GM19438 (cell line): ENCODE data around the gene P2RY2.
"Not testable (repeated sequence)": the region's sequence is repeated elsewhere in the genome, so short reads cannot be mapped to it uniquely, and the experiment has no call there.

Experiments
- ATAC-seq: cut with Tn5 transposase; IDR thresholded peaks from one replicate; pipeline ENCODE4 v1.9.1; 2021; ENCODE audit warnings: low read depth; ENCODE audit not compliant: unreplicated experiment

P2RY2 gene

GRCh38 chr11:73226297-73227006 is 8.4 kb downstream of the P2RY2 start:
- no peak for ATAC-seq

GRCh38 chr11:73227571-73228211 is 9.6 kb downstream of the P2RY2 start:
- no peak for ATAC-seq

- no peak for ATAC-seq
These were observed 10.4 kb downstream of the P2RY2 start for GRCh38 chr11:73228268-73229134.

- ATAC-seq, result no peak
These were observed 11.3 kb downstream of the P2RY2 start for GRCh38 chr11:73229321-73229895.

GRCh38 chr11:73229896-73230875 is 12.1 kb downstream of the P2RY2 start:
- no peak for ATAC-seq

GRCh38 chr11:73230931-73231330 is 12.8 kb downstream of the P2RY2 start:
- no peak for ATAC-seq

- not testable (repeated sequence) for ATAC-seq
These were observed 14.4 kb downstream of the P2RY2 start for GRCh38 chr11:73232487-73232886.

GRCh38 chr11:73233211-73233610 is 15.1 kb downstream of the P2RY2 start:
- no peak for ATAC-seq

- no peak for ATAC-seq
These were observed 15.8 kb downstream of the P2RY2 start for GRCh38 chr11:73233692-73234470.

- ATAC-seq, result no peak
These were observed 16.5 kb downstream of the P2RY2 start for GRCh38 chr11:73234471-73235181.

GRCh38 chr11:73235236-73235786 is 17.2 kb downstream of the P2RY2 start:
- ATAC-seq, result no peak

GRCh38 chr11:73236205-73236765 is 18.2 kb downstream of the P2RY2 start:
- ATAC-seq, result no peak

GRCh38 chr11:73236854-73237253 is 18.8 kb downstream of the P2RY2 start:
- ATAC-seq, result no peak

GRCh38 chr11:73237471-73238290 is 19.6 kb downstream of the P2RY2 start:
- no peak for ATAC-seq

GRCh38 chr11:73239111-73239521 is 21.0 kb downstream of the P2RY2 start:
- ATAC-seq, result no peak

- ATAC-seq, result no peak
These were observed 21.6 kb downstream of the P2RY2 start for GRCh38 chr11:73239571-73240189.
